ENCODE measurements around the gene CDH4.

GRCh38 chr20:61588411-61589385 is 336.6 kb downstream of the CDH4 start:
- TF ChIP-seq CTCF (IDR thresholded peaks at IDR 0.05; ENCODE audit: insufficient read depth, low read length, poor library complexity, severe bottlenecking) (no peak), EZH2phosphoT487 (conservative IDR thresholded peaks at IDR 0.05; ENCODE audit: low read length) (no peak)
